GM12878 (cell line): ENCODE measurements around the gene NKD1. TPM values are rescaled to one million over a fixed set of nuclear protein-coding genes. Genes with fewer than 3 reads are reported as not detected.

Source experiments
- CREM ChIP-seq: IDR thresholded peaks from 2 replicates; pipeline ENCODE4 v1.6.1; 2014; ENCODE audit warnings: antibody characterized with exemption, low read depth
- CTCF ChIP-seq, 3 experiments: IDR thresholded peaks in 2 of 3; conservative IDR thresholded peaks in 1 of 3; 2 replicates each; pipeline ENCODE4 v1.5.1; 2011; ENCODE audit warnings: low read depth in 3 of 3, low read length in 3 of 3, mild to moderate bottlenecking in 3 of 3, control low read depth in 2 of 3, moderate library complexity in 2 of 3, inconsistent platforms in 1 of 3, mixed read lengths in 1 of 3; ENCODE audit not compliant: control insufficient read depth in 2 of 3, insufficient read depth in 1 of 3; ENCODE audit errors: extremely low read depth in 1 of 3
- FOXK2 ChIP-seq: fragments of 450-650 bp; IDR thresholded peaks from 2 replicates; pipeline ENCODE4 v1.6.1; 2017; ENCODE audit warnings: mild to moderate bottlenecking, moderate library complexity
- HDGF ChIP-seq: fragments of 450-650 bp; IDR thresholded peaks from 2 replicates; pipeline ENCODE4 v1.6.1; 2016; ENCODE audit warnings: antibody characterized with exemption
- MEF2A ChIP-seq: IDR thresholded peaks from 2 replicates; pipeline ENCODE4 v1.6.1; 2011; ENCODE audit warnings: low read depth, mild to moderate bottlenecking, low read length, moderate library complexity; ENCODE audit not compliant: insufficient read depth
- PAX5 ChIP-seq: IDR thresholded peaks from 2 replicates; pipeline ENCODE4 v1.6.1; 2011; ENCODE audit warnings: low read depth, low read length, borderline replicate concordance
- PML ChIP-seq: IDR thresholded peaks from 2 replicates; pipeline ENCODE4 v1.6.1; 2012; ENCODE audit warnings: low read length, inconsistent platforms
- RELA ChIP-seq: fragments of 450-650 bp; IDR thresholded peaks from 2 replicates; pipeline ENCODE4 v1.8.0; 2014; ENCODE audit warnings: borderline replicate concordance; ENCODE audit not compliant: partially characterized antibody
- SIX5 ChIP-seq: IDR thresholded peaks from 2 replicates; pipeline ENCODE4 v1.6.1; 2011; ENCODE audit warnings: mild to moderate bottlenecking, low read depth, low read length, moderate library complexity; ENCODE audit not compliant: severe bottlenecking
- STAT3 ChIP-seq: IDR thresholded peaks from 2 replicates; pipeline ENCODE4 v1.6.1; 2011; ENCODE audit warnings: low read depth, low read length, improper control_type of control experiment
- USF2 ChIP-seq: IDR thresholded peaks from 2 replicates; pipeline ENCODE4 v1.6.1; 2011; ENCODE audit warnings: low read depth, low read length, improper control_type of control experiment, borderline replicate concordance
- ZZZ3 ChIP-seq: IDR thresholded peaks from 2 replicates; pipeline ENCODE4 v1.6.1; 2011; ENCODE audit warnings: low read depth; ENCODE audit not compliant: control insufficient read depth, insufficient read length
- polyA plus RNA-seq, 11 experiments: library from polyadenylated mRNA; depleted of rRNA in 4 of 11; unstranded in 6 of 11; stranded (reverse) in 5 of 11; fragments of >200 nt; fragmentation: Nextera tagmentation in 4 of 11; fragmentation: Illumina TruSeq in 1 of 11; extraction: Ambion mirVana in 4 of 11; extraction: Trizol in 1 of 11; gene quantifications; 1 replicate in 1 of 11; 2 replicates in 10 of 11; pipeline versions ENCODE4 v1.2.1 to v1.2.3, GENCODE V29; 2011 to 2016; ENCODE audit warnings: inconsistent platforms in 2 of 11, missing spikeins in 2 of 11, low read depth in 1 of 11
- total RNA-seq, 4 experiments: library from RNA; depleted of rRNA in 3 of 4; stranded (reverse); fragments of >200 nt in 3 of 4; fragmentation: Illumina TruSeq in 1 of 4; extraction: Trizol in 1 of 4; gene quantifications; 2 replicates each; pipeline versions ENCODE4 v1.2.1 to v1.2.3, GENCODE V29; 2013 to 2021
- TF ChIP-seq, protein P1 (sequence below): fragments of 450-650 bp; IDR thresholded peaks from 2 replicates; pipeline ENCODE4 v1.6.1; 2016; ENCODE audit warnings: mild to moderate bottlenecking, moderate library complexity, borderline replicate concordance

NKD1 gene
- total and polyA plus RNA-seq, 10 of the 15 experiments (the other 5 are each of a cell fraction or from before 2014, with no cell fraction given) = under 0.01 to 0.49 (median 0.04) TPM; not detected in 2

DNA sequence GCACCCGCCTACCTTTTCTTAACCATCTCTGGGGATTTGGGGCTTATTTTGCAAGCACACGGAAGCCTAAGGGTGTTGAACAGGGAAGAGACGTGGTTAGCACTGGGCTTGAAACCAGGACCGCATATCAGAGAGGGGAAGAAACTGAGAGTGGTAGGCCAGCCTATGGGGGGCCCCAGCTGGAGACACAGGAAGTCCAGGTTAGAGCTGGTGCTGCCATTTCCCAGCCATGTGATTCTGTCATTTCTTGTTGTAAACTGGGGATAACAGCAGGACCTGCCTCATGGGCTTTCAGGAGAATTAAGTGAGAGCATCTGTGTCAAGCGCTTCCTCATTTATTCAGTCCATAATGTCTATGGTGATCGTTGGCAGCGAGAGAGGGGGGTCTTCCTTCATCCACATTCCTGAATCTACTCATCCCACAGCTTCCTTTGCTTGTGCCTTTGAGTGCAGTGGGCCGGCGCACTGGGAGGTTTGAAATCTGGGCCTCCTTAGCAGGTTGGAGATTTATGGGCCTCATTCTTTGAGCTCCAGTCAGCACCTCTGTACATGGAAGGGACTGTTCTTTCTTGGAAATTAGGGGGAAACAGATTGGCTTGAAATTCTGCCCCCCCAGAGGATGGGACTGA is 20.1 kb downstream of the NKD1 start (continued):
- TF ChIP-seq CTCF (IDR thresholded peaks at IDR 0.05 in 2 of 3, conservative IDR thresholded peaks at IDR 0.05 in 1 of 3; ENCODE audit: control insufficient read depth in 2 of 3, extremely low read depth in 1 of 3, insufficient read depth in 1 of 3, low read depth in 3 of 3, low read length in 3 of 3) (no peak), PAX5 (no peak), HDGF (no peak), FOXK2 (no peak), RELA (no peak), CREM (no peak), ZZZ3 (no peak), PML (no peak), SIX5 (no peak), USF2 (no peak), STAT3 (no peak), MEF2A (no peak)
- TF ChIP-seq, protein P1, sequence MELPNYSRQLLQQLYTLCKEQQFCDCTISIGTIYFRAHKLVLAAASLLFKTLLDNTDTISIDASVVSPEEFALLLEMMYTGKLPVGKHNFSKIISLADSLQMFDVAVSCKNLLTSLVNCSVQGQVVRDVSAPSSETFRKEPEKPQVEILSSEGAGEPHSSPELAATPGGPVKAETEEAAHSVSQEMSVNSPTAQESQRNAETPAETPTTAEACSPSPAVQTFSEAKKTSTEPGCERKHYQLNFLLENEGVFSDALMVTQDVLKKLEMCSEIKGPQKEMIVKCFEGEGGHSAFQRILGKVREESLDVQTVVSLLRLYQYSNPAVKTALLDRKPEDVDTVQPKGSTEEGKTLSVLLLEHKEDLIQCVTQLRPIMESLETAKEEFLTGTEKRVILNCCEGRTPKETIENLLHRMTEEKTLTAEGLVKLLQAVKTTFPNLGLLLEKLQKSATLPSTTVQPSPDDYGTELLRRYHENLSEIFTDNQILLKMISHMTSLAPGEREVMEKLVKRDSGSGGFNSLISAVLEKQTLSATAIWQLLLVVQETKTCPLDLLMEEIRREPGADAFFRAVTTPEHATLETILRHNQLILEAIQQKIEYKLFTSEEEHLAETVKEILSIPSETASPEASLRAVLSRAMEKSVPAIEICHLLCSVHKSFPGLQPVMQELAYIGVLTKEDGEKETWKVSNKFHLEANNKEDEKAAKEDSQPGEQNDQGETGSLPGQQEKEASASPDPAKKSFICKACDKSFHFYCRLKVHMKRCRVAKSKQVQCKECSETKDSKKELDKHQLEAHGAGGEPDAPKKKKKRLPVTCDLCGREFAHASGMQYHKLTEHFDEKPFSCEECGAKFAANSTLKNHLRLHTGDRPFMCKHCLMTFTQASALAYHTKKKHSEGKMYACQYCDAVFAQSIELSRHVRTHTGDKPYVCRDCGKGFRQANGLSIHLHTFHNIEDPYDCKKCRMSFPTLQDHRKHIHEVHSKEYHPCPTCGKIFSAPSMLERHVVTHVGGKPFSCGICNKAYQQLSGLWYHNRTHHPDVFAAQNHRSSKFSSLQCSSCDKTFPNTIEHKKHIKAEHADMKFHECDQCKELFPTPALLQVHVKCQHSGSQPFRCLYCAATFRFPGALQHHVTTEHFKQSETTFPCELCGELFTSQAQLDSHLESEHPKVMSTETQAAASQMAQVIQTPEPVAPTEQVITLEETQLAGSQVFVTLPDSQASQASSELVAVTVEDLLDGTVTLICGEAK = no peak
